ENCODE measurements around the gene ALX4. TPM values are rescaled to one million over a fixed set of nuclear protein-coding genes. Genes with fewer than 3 reads are reported as not detected.

The ALX4 gene
- total and polyA plus RNA-seq, 2 of the 8 experiments (the other 6 are each of a cell fraction or from before 2014, with no cell fraction given): not detected

DNA sequence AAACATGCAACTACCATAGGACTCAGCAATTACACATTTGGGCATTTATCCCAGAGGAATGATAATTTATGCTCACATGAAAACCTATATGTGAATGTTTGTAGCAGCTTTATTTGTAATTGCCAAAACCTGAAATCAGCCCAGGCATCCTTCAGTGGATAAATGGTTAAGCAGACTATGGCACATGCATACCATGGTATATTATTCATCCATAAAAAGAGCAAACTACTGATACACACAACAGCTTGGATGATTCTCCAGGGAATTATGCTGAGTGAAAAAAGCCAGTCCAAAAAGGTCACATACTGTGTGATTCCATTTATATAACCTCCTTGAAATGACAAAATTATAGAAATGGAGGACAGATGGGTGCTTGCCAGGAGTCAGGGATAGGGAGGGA, 86.7 kb downstream of the ALX4 start (continued):
- TF ChIP-seq, protein P1, sequence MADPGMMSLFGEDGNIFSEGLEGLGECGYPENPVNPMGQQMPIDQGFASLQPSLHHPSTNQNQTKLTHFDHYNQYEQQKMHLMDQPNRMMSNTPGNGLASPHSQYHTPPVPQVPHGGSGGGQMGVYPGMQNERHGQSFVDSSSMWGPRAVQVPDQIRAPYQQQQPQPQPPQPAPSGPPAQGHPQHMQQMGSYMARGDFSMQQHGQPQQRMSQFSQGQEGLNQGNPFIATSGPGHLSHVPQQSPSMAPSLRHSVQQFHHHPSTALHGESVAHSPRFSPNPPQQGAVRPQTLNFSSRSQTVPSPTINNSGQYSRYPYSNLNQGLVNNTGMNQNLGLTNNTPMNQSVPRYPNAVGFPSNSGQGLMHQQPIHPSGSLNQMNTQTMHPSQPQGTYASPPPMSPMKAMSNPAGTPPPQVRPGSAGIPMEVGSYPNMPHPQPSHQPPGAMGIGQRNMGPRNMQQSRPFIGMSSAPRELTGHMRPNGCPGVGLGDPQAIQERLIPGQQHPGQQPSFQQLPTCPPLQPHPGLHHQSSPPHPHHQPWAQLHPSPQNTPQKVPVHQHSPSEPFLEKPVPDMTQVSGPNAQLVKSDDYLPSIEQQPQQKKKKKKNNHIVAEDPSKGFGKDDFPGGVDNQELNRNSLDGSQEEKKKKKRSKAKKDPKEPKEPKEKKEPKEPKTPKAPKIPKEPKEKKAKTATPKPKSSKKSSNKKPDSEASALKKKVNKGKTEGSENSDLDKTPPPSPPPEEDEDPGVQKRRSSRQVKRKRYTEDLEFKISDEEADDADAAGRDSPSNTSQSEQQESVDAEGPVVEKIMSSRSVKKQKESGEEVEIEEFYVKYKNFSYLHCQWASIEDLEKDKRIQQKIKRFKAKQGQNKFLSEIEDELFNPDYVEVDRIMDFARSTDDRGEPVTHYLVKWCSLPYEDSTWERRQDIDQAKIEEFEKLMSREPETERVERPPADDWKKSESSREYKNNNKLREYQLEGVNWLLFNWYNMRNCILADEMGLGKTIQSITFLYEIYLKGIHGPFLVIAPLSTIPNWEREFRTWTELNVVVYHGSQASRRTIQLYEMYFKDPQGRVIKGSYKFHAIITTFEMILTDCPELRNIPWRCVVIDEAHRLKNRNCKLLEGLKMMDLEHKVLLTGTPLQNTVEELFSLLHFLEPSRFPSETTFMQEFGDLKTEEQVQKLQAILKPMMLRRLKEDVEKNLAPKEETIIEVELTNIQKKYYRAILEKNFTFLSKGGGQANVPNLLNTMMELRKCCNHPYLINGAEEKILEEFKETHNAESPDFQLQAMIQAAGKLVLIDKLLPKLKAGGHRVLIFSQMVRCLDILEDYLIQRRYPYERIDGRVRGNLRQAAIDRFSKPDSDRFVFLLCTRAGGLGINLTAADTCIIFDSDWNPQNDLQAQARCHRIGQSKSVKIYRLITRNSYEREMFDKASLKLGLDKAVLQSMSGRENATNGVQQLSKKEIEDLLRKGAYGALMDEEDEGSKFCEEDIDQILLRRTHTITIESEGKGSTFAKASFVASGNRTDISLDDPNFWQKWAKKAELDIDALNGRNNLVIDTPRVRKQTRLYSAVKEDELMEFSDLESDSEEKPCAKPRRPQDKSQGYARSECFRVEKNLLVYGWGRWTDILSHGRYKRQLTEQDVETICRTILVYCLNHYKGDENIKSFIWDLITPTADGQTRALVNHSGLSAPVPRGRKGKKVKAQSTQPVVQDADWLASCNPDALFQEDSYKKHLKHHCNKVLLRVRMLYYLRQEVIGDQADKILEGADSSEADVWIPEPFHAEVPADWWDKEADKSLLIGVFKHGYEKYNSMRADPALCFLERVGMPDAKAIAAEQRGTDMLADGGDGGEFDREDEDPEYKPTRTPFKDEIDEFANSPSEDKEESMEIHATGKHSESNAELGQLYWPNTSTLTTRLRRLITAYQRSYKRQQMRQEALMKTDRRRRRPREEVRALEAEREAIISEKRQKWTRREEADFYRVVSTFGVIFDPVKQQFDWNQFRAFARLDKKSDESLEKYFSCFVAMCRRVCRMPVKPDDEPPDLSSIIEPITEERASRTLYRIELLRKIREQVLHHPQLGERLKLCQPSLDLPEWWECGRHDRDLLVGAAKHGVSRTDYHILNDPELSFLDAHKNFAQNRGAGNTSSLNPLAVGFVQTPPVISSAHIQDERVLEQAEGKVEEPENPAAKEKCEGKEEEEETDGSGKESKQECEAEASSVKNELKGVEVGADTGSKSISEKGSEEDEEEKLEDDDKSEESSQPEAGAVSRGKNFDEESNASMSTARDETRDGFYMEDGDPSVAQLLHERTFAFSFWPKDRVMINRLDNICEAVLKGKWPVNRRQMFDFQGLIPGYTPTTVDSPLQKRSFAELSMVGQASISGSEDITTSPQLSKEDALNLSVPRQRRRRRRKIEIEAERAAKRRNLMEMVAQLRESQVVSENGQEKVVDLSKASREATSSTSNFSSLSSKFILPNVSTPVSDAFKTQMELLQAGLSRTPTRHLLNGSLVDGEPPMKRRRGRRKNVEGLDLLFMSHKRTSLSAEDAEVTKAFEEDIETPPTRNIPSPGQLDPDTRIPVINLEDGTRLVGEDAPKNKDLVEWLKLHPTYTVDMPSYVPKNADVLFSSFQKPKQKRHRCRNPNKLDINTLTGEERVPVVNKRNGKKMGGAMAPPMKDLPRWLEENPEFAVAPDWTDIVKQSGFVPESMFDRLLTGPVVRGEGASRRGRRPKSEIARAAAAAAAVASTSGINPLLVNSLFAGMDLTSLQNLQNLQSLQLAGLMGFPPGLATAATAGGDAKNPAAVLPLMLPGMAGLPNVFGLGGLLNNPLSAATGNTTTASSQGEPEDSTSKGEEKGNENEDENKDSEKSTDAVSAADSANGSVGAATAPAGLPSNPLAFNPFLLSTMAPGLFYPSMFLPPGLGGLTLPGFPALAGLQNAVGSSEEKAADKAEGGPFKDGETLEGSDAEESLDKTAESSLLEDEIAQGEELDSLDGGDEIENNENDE (IDR thresholded peaks at IDR 0.05; ENCODE audit: insufficient replicate concordance, low read length): no peak
- TF ChIP-seq KDM5A (IDR thresholded peaks at IDR 0.05; ENCODE audit: low read length): no peak
- TF ChIP-seq EP300 (IDR thresholded peaks at IDR 0.05; ENCODE audit: borderline replicate concordance in 1 of 2, low read depth in 2 of 2, low read length in 2 of 2): no peak
- TF ChIP-seq SP1 (IDR thresholded peaks at IDR 0.05; ENCODE audit: low read depth, low read length): no peak
- TF ChIP-seq, protein P2, sequence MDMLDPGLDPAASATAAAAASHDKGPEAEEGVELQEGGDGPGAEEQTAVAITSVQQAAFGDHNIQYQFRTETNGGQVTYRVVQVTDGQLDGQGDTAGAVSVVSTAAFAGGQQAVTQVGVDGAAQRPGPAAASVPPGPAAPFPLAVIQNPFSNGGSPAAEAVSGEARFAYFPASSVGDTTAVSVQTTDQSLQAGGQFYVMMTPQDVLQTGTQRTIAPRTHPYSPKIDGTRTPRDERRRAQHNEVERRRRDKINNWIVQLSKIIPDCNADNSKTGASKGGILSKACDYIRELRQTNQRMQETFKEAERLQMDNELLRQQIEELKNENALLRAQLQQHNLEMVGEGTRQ (IDR thresholded peaks at IDR 0.05; ENCODE audit: low read length): no peak
- TF ChIP-seq CTCF (IDR thresholded peaks at IDR 0.05; ENCODE audit: control extremely low read depth in 1 of 3, insufficient read depth in 1 of 3, low read depth in 1 of 3, low read length in 3 of 3): no peak
